Spleen (tissue), 3 donors: ENCODE data around the gene BCAR3.

Experiments
- POLR2A ChIP-seq, 3 donors: fragments of 450-650 bp; IDR thresholded peaks; one replicate each; pipeline ENCODE4 v1.5.1; 2017; ENCODE audit warnings: antibody characterized with exemption in 3 of 3, mild to moderate bottlenecking in 1 of 3
- POLR2AphosphoS5 ChIP-seq, 3 donors: sonication (generic); formaldehyde crosslinking; IDR thresholded peaks; one replicate each; pipeline ENCODE4 v1.5.1; 2017; ENCODE audit warnings: antibody characterized with exemption in 3 of 3

GRCh38 chr1:93595743-93596142 lies 85.9 kb downstream of the BCAR3 start:
- TF ChIP-seq POLR2A (IDR thresholded peaks at IDR 0.05) (no peak), POLR2AphosphoS5 (IDR thresholded peaks at IDR 0.05) (no peak)
